ENCODE results near the gene PMEPA1.

PMEPA1 gene

DNA sequence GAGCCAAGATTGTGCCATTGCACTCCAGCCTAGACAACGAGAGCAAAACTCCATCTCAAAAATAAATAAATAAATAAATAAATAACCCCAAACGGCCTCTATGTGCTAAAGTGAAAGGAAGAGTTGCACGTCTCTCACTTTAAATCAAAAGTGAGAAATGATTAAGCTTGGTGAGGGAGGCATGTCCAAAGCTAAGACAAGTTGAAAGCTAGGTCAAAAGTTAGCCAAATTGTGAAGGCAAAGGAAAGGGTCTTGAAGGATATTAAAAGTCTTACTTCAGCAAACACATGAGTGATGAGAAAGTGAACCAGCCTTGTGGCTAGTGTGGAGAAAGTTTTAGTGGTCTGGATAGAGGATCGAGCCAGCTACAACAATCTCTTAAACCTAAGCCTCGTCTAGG is 103.9 kb downstream of the PMEPA1 start:
- no peak overlapping the region for H3K4me3 ChIP-seq
- no peak overlapping the region for H3K27ac ChIP-seq

DNA sequence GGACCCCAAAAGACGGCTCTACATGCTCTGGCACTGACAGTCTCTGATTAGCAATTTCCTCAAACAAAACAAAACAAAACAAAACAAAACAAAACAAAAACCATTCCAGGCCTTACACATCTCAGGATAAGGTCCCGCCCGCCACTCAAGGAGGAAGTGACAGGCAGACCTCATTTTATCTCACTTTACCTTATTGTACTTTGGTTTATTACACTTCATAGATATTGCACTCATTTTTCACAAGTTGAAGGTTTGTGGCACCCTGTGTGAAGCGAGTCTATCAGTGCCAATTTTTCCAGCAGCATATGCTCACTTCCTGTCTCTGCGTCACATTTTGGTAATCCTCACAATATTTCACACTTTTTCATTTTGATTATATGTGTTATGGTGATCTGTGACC is 104.8 kb downstream of the PMEPA1 start:
- Histone ChIP-seq H3K4me3 (no peak overlapping the region), H3K27ac (peak overlapping the region in 1 of 21 experiments; percentile 29)

DNA sequence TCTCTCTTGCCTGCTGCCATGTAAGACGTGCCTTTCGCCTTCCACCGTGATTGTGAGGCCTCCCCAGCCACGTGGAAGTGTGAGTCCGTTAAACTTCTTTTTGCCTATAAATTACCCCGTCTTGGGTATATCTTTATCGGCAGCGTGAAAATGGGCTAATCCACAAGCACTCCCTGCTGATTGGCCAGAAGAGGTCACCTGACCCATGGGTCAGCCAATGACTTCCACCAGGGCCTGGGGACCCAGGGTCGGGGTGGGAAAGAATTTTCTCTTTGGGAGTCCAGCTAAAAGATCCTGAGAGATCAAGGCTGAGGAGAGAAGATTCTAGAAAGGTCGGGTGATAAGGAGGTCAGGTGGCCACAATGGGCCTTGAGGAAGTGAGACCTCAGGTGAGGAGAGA is 106.7 kb downstream of the PMEPA1 start:
- Histone ChIP-seq H3K27ac (no peak overlapping the region), H3K4me3 (no peak overlapping the region)

GRCh38 chr20:57601737-57602136 is 108.1 kb downstream of the PMEPA1 start:
- no peak overlapping the region for H3K27ac ChIP-seq

DNA sequence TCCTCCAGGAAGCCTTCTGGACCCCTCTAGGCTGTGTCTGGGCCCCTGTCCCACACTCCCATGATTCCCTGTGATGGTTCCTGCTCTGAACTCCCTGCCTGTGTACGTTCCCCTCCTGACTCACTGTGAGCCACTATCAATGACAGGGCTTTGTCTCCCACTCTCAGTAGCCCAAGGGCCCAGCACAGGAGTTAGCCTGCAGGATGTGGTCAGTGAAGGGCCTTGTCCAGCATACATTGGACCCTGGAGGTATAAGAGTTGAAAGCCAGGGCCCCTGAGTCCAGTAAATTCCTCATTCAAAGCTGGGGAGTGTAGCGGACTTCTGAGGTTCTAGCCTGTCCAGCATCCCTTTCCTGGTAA is 108.6 kb downstream of the PMEPA1 start:
- Histone ChIP-seq H3K27ac (peak overlapping the region in 1 of 21 experiments; percentile 56), H3K4me3 (no peak overlapping the region)

More at GRCh38 chr20:57601737-57602136, 108.1 kb downstream of the PMEPA1 start:
- H3K4me3 ChIP-seq, result no peak overlapping the region

DNA sequence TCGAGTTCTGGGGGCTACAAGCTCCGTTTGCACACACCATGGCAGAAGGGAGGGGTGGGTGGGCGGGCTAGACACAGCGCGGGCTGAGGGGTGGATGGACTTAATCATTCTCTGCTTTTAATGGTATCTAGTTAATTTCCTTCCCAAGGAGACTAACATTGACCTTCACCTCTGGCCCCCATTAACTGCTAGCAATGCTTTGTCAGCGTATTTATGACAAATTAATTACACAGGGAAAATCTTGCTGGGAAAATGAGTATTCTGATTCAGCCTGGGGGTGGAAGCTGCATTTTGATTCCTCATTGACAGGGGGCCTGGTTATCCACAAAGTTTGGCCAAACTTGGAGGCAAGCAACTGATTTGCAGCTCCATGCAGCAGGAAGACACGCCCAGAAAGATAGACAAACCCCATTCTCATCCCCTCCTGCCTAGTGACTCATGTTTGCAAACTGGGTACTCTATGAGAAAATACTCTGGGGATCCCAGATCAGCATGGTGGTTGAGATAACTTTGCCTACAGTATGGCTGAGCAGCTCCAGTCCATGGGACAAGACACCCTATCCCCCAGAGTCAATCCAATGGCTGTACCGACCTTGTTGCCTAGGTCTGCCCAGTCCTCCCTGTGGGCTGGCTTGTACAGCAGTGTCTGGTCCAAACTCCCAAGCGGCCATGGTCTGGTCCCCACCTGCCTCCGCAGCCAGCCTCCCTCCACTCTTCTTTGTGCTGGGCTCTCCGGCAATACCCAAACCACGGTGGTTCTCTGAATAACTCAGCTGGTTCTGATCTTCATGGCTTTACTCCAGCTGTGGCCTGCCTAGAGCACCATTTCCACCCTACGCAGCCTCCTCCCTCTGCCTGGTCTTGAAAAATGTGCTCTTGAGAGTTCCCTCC is 109.2 kb downstream of the PMEPA1 start:
- Histone ChIP-seq H3K4me3 (no peak overlapping the region), H3K27ac (peak overlapping the region in 1 of 21 experiments; percentile 56)

DNA sequence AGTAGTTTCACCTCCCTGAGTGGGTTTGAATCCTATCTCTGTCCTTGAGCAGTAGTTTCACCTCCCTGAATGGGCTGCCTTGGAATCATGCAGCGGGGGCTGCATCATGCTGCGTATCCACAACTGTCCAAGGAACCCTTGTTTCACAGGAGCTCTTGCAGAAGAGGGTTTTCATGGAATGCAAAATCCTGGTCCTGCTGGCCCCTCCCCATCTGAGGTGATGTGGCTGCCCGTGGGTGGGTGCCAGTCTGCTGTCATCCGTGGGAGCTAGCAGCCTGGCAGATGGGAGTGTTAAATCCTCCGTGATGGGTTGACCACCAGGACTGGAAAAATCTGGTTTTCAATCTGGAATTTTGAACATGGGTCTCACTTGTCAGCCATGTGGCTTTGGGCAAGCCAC is 111.3 kb downstream of the PMEPA1 start:
- Histone ChIP-seq H3K4me3 (no peak overlapping the region), H3K27ac (no peak overlapping the region)
